ENCODE data around the gene LDHD.

LDHD gene

DNA sequence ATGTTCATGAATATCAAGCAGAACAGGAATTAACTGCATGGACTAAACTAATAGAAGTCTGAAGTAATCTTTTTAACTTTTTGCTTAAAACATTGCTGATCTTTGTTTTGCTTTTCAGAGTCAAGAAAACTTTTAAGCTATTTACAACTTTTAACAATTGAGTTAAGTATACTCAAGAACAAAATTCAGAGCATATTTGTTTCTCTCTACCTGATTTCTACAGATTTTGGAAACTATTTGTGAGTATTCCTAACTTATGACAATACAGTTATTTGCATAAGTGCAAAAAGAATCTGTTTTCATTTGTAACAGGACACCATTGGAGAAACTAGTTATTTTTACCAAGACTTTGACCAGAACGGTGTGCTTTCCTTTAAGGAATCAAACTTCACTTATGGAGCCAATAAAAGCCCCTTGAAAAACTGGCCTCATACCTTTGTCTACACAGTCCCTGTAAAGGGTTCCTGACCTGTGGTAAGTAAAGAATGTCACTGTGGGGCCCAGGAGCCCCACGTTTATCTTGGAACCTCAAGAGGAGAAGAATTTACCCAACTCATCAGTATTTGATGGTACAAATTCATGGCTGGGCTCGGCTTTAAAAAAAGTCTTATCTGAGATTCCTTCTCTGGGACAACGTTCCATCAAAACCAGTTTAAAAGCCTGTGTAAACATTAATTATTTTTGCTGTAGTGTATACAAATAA, 11.3 kb upstream of the LDHD start:
- no peaks in the 10 kb centered on the region for H4K20me1 ChIP-seq (ENCODE audit: insufficient read depth)
- no peak overlapping the region for H3K9ac ChIP-seq
- H3K27ac ChIP-seq, result no peak overlapping the region
- H3K4me1 ChIP-seq (ENCODE audit: low read depth, poor library complexity, severe bottlenecking), result peaks cover 10% of the 10 kb centered on the region
- no peak overlapping the region for H2AFZ ChIP-seq (ENCODE audit: low read depth)
- TF ChIP-seq, protein P1, sequence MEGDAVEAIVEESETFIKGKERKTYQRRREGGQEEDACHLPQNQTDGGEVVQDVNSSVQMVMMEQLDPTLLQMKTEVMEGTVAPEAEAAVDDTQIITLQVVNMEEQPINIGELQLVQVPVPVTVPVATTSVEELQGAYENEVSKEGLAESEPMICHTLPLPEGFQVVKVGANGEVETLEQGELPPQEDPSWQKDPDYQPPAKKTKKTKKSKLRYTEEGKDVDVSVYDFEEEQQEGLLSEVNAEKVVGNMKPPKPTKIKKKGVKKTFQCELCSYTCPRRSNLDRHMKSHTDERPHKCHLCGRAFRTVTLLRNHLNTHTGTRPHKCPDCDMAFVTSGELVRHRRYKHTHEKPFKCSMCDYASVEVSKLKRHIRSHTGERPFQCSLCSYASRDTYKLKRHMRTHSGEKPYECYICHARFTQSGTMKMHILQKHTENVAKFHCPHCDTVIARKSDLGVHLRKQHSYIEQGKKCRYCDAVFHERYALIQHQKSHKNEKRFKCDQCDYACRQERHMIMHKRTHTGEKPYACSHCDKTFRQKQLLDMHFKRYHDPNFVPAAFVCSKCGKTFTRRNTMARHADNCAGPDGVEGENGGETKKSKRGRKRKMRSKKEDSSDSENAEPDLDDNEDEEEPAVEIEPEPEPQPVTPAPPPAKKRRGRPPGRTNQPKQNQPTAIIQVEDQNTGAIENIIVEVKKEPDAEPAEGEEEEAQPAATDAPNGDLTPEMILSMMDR (conservative IDR thresholded peaks at IDR 0.05; ENCODE audit: low read depth, low read length), result no peak
- H3K79me2 ChIP-seq (ENCODE audit: insufficient read depth, low read depth), result no peaks in the 10 kb centered on the region
- no peaks in the 10 kb centered on the region for H3K36me3 ChIP-seq (ENCODE audit: insufficient read depth)
- no peaks in the 10 kb centered on the region for H3K27me3 ChIP-seq (ENCODE audit: insufficient read depth, low read depth)
- H3K4me2 ChIP-seq, result no peak overlapping the region
- H3K4me3 ChIP-seq (IDR thresholded peaks at IDR 0.05; ENCODE audit: insufficient read depth, low read depth, low read length), result no peak overlapping the region

DNA sequence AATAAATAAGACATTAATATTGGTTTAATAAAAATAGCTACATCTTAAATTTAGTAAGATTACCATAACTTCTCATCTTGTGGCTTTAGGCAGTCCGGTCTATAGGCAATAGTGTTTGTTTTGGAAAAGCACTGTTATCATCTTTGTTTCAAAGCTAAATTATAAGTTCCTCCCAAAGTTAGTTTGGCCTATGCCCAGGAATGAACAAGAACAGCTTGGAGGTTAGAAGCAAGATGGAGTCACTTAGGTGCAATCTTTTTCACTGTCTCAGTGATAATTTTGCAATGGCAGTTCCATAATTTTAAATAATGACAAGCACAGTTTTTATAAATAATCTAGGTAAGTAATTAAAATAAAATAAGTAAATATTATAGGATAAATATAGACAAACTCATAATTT, 6.0 kb upstream of the LDHD start:
- Histone ChIP-seq H3K36me3 (ENCODE audit: insufficient read depth) (no peaks in the 10 kb centered on the region), H4K20me1 (ENCODE audit: insufficient read depth) (no peaks in the 10 kb centered on the region), H3K9ac (no peak overlapping the region), H3K4me1 (ENCODE audit: low read depth, poor library complexity, severe bottlenecking) (no peaks in the 10 kb centered on the region), H3K4me3 (IDR thresholded peaks at IDR 0.05; ENCODE audit: insufficient read depth, low read depth, low read length) (no peak overlapping the region), H3K27ac (no peak overlapping the region), H3K79me2 (ENCODE audit: insufficient read depth, low read depth) (no peaks in the 10 kb centered on the region), H3K27me3 (ENCODE audit: insufficient read depth, low read depth) (no peaks in the 10 kb centered on the region), H2AFZ (ENCODE audit: low read depth) (no peak overlapping the region), H3K4me2 (no peak overlapping the region)
- TF ChIP-seq, protein P1 (conservative IDR thresholded peaks at IDR 0.05; ENCODE audit: low read depth, low read length), result no peak

DNA sequence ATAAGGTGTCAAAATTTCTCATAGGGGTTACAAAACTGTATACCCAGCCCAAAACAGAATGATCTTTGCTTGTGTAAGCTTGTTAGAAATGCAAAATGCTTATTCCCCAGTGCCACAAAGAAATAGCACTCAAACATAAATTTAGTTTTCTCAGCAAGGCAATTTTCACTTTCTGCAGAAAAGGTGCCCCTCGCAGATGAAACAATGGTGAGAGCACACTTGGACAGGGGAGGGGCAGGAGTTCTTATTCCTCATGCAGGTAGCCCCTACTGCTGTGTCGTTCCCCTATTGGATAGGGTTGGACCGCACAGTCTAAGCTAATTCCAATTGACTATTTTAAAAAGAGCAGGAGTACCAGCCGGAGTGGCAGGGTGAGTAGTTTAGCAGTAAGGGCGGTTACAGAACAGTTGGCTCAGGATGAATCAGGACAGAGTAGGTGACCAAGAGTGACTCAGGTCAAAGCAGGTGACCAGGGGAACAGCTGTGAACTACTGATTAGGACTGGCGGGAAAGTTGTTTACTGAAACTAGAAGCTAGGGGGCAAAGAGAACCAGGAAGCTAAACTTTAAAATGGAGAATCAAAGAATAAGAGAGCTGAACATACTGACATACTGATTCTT, 5.5 kb upstream of the LDHD start:
- Histone ChIP-seq H3K36me3 (ENCODE audit: insufficient read depth) (no peaks in the 10 kb centered on the region), H3K4me1 (ENCODE audit: low read depth, poor library complexity, severe bottlenecking) (no peaks in the 10 kb centered on the region), H3K4me2 (no peak overlapping the region), H3K4me3 (IDR thresholded peaks at IDR 0.05; ENCODE audit: insufficient read depth, low read depth, low read length) (no peak overlapping the region), H3K9ac (no peak overlapping the region), H3K27ac (no peak overlapping the region), H2AFZ (ENCODE audit: low read depth) (no peak overlapping the region), H4K20me1 (ENCODE audit: insufficient read depth) (no peaks in the 10 kb centered on the region), H3K79me2 (ENCODE audit: insufficient read depth, low read depth) (no peaks in the 10 kb centered on the region), H3K27me3 (ENCODE audit: insufficient read depth, low read depth) (no peaks in the 10 kb centered on the region)
- TF ChIP-seq, protein P1 (conservative IDR thresholded peaks at IDR 0.05; ENCODE audit: low read depth, low read length), result no peak

DNA sequence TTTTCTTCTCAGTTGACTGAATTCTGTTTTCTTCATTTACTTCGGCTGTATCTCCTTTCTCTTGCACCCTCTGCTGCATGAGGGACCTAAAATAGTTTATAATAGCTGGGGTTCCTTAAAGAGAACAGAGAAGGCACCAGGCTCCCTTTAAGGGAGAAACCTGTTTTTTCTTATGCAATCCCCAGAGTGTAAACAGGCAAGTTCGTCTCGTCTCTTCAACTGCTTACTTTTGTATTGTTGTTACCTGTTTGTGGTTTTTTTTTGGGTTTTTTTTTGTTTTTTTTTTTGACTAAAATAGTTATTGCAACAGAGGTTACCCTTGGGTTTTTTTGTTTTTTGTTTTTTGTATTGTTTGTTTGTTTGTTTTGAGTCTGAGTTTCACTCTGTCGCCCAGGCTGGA, 3.7 kb upstream of the LDHD start:
- Histone ChIP-seq H3K27ac (no peak overlapping the region), H3K9ac (no peak overlapping the region), H3K4me3 (IDR thresholded peaks at IDR 0.05; ENCODE audit: insufficient read depth, low read depth, low read length) (no peak overlapping the region), H2AFZ (ENCODE audit: low read depth) (no peak overlapping the region), H3K27me3 (ENCODE audit: insufficient read depth, low read depth) (no peaks in the 10 kb centered on the region), H3K4me2 (no peak overlapping the region), H3K36me3 (ENCODE audit: insufficient read depth) (no peaks in the 10 kb centered on the region), H3K79me2 (ENCODE audit: insufficient read depth, low read depth) (no peaks in the 10 kb centered on the region), H3K4me1 (ENCODE audit: low read depth, poor library complexity, severe bottlenecking) (no peaks in the 10 kb centered on the region), H4K20me1 (ENCODE audit: insufficient read depth) (no peaks in the 10 kb centered on the region)
- TF ChIP-seq, protein P1 (conservative IDR thresholded peaks at IDR 0.05; ENCODE audit: low read depth, low read length), result no peak
